ENCODE measurements around the gene SCUBE2.

The SCUBE2 gene

DNA sequence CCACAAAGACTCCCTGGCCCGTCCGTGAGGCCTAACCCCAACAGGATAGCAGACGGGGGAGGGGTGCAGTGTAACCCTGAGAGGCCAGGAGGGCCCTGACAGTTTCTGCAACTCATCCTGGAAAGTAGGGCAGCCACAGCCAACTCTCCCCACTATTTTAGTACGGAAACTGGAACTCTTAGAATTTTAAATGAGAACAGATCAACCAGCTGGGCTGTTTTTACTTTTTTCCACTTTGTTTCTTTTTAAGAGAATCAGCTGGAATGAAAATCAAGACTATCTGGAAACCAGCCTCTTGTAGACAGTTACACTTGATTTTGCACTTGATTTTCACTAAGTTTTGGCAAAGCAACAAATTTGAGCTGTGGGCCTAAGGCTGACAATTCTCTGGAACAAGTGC is 44.9 kb downstream of the SCUBE2 start:
- no peak overlapping the region for H3K27ac ChIP-seq

GRCh38 chr11:9042488-9042887 is 48.9 kb downstream of the SCUBE2 start:
- H3K4me3 ChIP-seq (ENCODE audit: low read depth, low read length) = no peak overlapping the region
- no peak overlapping the region for H3K27ac ChIP-seq
- in situ Hi-C loops (cut with HindIII; ENCODE audit: low pct_ligation_motif_present, low sequenced_read_pairs) = no loop called here
- no peaks in the 10 kb centered on the region for H3K36me3 ChIP-seq (replicated peaks)
- no peak for DNase-seq
- TF ChIP-seq, protein P1, sequence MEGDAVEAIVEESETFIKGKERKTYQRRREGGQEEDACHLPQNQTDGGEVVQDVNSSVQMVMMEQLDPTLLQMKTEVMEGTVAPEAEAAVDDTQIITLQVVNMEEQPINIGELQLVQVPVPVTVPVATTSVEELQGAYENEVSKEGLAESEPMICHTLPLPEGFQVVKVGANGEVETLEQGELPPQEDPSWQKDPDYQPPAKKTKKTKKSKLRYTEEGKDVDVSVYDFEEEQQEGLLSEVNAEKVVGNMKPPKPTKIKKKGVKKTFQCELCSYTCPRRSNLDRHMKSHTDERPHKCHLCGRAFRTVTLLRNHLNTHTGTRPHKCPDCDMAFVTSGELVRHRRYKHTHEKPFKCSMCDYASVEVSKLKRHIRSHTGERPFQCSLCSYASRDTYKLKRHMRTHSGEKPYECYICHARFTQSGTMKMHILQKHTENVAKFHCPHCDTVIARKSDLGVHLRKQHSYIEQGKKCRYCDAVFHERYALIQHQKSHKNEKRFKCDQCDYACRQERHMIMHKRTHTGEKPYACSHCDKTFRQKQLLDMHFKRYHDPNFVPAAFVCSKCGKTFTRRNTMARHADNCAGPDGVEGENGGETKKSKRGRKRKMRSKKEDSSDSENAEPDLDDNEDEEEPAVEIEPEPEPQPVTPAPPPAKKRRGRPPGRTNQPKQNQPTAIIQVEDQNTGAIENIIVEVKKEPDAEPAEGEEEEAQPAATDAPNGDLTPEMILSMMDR (IDR thresholded peaks at IDR 0.05; ENCODE audit: low read depth, low read length, missing control alignments) = no peak
- H3K27me3 ChIP-seq (replicated peaks) = no peaks in the 10 kb centered on the region

More for the DNA sequence above, 44.9 kb downstream of the SCUBE2 start:
- H3K4me3 ChIP-seq (ENCODE audit: low read depth, low read length) = no peak overlapping the region
- H3K27me3 ChIP-seq (replicated peaks) = no peaks in the 10 kb centered on the region
- DNase-seq = no peak
- in situ Hi-C loops (cut with HindIII; ENCODE audit: low pct_ligation_motif_present, low sequenced_read_pairs) = no loop called here
- H3K36me3 ChIP-seq (replicated peaks) = no peaks in the 10 kb centered on the region
- TF ChIP-seq, protein P1 (IDR thresholded peaks at IDR 0.05; ENCODE audit: low read depth, low read length, missing control alignments) = no peak

DNA sequence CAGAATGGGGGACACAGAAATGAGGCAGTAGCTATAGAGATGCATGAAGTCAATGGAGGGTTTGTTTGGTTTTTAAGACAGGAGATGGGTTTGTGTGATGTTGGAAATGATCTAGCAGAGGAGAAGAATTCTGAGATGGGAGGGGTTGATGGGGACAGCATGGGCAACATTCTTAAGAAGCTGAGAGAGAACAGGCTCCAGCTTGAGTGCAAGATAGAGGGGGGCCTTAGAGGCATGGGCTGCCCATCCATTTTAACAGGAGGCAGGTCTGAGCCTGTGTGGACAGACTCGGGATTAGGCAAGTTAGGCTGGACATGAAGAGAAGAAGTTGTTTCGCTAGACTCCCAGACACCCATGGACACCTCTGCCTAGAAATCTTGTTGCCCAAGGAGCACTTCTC is 49.7 kb downstream of the SCUBE2 start:
- H3K27me3 ChIP-seq (replicated peaks) = no peaks in the 10 kb centered on the region
- TF ChIP-seq, protein P1 (IDR thresholded peaks at IDR 0.05; ENCODE audit: low read depth, low read length, missing control alignments) = no peak
- in situ Hi-C loops (cut with HindIII; ENCODE audit: low pct_ligation_motif_present, low sequenced_read_pairs) = no loop called here
- no peak overlapping the region for H3K27ac ChIP-seq
- DNase-seq = no peak
- H3K4me3 ChIP-seq (ENCODE audit: low read depth, low read length) = no peak overlapping the region
- H3K36me3 ChIP-seq (replicated peaks) = no peaks in the 10 kb centered on the region

- in situ Hi-C loops (cut with HindIII; ENCODE audit: low pct_ligation_motif_present, low sequenced_read_pairs) = no loop called here
- no peaks in the 10 kb centered on the region for H3K27me3 ChIP-seq (replicated peaks)
- no peak for DNase-seq
- H3K27ac ChIP-seq = no peak overlapping the region
- H3K36me3 ChIP-seq (replicated peaks) = no peaks in the 10 kb centered on the region
- no peak overlapping the region for H3K4me3 ChIP-seq (ENCODE audit: low read depth, low read length)
- TF ChIP-seq, protein P1 (IDR thresholded peaks at IDR 0.05; ENCODE audit: low read depth, low read length, missing control alignments) = no peak
Measured at GRCh38 chr11:9040410-9040809, 51.0 kb downstream of the SCUBE2 start.

GRCh38 chr11:9039863-9040262 is 51.5 kb downstream of the SCUBE2 start:
- H3K27ac ChIP-seq = no peak overlapping the region
- no peak overlapping the region for H3K4me3 ChIP-seq (ENCODE audit: low read depth, low read length)
- TF ChIP-seq, protein P1 (IDR thresholded peaks at IDR 0.05; ENCODE audit: low read depth, low read length, missing control alignments) = no peak
- no peak for DNase-seq
- in situ Hi-C loops (cut with HindIII; ENCODE audit: low pct_ligation_motif_present, low sequenced_read_pairs) = no loop called here
- H3K36me3 ChIP-seq (replicated peaks) = no peaks in the 10 kb centered on the region
- no peaks in the 10 kb centered on the region for H3K27me3 ChIP-seq (replicated peaks)

GRCh38 chr11:9039198-9039597 is 52.2 kb downstream of the SCUBE2 start:
- Histone ChIP-seq H3K36me3 (replicated peaks) (no peaks in the 10 kb centered on the region), H3K4me3 (ENCODE audit: low read depth, low read length) (no peak overlapping the region), H3K27me3 (replicated peaks) (no peaks in the 10 kb centered on the region), H3K27ac (no peak overlapping the region)
- TF ChIP-seq, protein P1 (IDR thresholded peaks at IDR 0.05; ENCODE audit: low read depth, low read length, missing control alignments) = no peak
- in situ Hi-C loops (cut with HindIII; ENCODE audit: low pct_ligation_motif_present, low sequenced_read_pairs) = no loop called here
- DNase-seq = no peak
